SK-N-MC (cell line): Measurements from ENCODE around the gene CCL16.

Experiments used
- EZH2 ChIP-seq: fragments of 200-600 bp; sonication (generic); IDR thresholded peaks from one replicate; pipeline ENCODE4 v1.6.1; 2017; ENCODE audit warnings: antibody characterized with exemption
- FOXP2 ChIP-seq: optimal IDR thresholded peaks from 2 replicates; pipeline ENCODE3; 2011; ENCODE audit warnings: mild to moderate bottlenecking, moderate library complexity; ENCODE audit not compliant: insufficient read depth; ENCODE audit errors: extremely low read length, control extremely low read depth
- POLR2AphosphoS5 ChIP-seq: IDR thresholded peaks from 2 replicates; pipeline ENCODE4 v1.6.1; 2012; ENCODE audit warnings: mild to moderate bottlenecking, low read depth, low read length, borderline replicate concordance

- TF ChIP-seq EZH2 (no peak), POLR2AphosphoS5 (no peak), FOXP2 (no peak)
These were observed 49.7 kb upstream of the CCL16 start for GRCh38 chr17:36030956-36031355.
